ENCODE measurements around the gene VPS51.
A peak's percentile ranks its signal among the peaks of the same experiment; 100 is the strongest.

The VPS51 gene

DNA sequence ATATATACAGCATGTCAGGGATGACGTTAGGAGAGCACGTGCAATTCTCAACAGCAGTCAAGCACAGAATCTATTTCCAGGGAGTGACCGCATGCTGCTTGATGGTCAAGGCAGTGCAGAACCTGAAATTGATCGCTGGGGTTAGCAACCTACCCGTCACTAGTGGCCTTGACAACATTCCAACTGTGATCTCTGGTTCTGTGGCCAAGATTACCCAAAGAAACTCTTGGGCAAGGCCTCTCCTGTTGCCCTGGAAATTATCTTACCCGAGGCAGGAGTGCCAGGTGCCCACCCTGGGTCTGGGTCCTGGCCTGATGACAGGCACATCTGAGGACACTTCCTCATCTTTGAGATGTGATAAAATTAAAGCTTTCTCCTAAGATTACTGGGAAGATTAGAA lies 17.8 kb downstream of the VPS51 start:
- no peaks in the 10 kb centered on the region for H4K20me1 ChIP-seq (ENCODE audit: insufficient read depth, low read length)
- H3K4me2 ChIP-seq (ENCODE audit: low read length): peak overlapping the region; percentile 90
- peak overlapping the region; percentile 43 for H3K9ac ChIP-seq (ENCODE audit: low read length)
- no peaks in the 10 kb centered on the region for H3K79me2 ChIP-seq (ENCODE audit: insufficient read depth, low read length)
- H3K4me3 ChIP-seq (ENCODE audit: low read depth, low read length, poor library complexity, severe bottlenecking): peak overlapping the region; percentile 75
- peaks cover 51% of the 10 kb centered on the region for H3K36me3 ChIP-seq (ENCODE audit: insufficient read depth, low read length)
- 0 out of 2 replicates have a peak, but pooled peaks cover 5% of the 10 kb centered on the region for H3F3A ChIP-seq (ENCODE audit: insufficient read depth, low read length)
- no peak overlapping the region for H2AFZ ChIP-seq (ENCODE audit: low read length)
- TF ChIP-seq, protein P1, sequence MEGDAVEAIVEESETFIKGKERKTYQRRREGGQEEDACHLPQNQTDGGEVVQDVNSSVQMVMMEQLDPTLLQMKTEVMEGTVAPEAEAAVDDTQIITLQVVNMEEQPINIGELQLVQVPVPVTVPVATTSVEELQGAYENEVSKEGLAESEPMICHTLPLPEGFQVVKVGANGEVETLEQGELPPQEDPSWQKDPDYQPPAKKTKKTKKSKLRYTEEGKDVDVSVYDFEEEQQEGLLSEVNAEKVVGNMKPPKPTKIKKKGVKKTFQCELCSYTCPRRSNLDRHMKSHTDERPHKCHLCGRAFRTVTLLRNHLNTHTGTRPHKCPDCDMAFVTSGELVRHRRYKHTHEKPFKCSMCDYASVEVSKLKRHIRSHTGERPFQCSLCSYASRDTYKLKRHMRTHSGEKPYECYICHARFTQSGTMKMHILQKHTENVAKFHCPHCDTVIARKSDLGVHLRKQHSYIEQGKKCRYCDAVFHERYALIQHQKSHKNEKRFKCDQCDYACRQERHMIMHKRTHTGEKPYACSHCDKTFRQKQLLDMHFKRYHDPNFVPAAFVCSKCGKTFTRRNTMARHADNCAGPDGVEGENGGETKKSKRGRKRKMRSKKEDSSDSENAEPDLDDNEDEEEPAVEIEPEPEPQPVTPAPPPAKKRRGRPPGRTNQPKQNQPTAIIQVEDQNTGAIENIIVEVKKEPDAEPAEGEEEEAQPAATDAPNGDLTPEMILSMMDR (IDR thresholded peaks at IDR 0.05; ENCODE audit: low read length): no peak
- TF ChIP-seq EZH2 (IDR thresholded peaks at IDR 0.05; ENCODE audit: borderline replicate concordance, low read length): no peak
- no peaks in the 10 kb centered on the region for H3K27me3 ChIP-seq (ENCODE audit: insufficient read depth, low read length)
- peaks cover 50% of the 10 kb centered on the region for H3K4me1 ChIP-seq (ENCODE audit: insufficient read depth, low read length, severe bottlenecking)
- H3K9me3 ChIP-seq (ENCODE audit: low read length): no peaks in the 10 kb centered on the region
- no peaks in the 10 kb centered on the region for H3K9me2 ChIP-seq (ENCODE audit: low read depth, low read length)
- H3K27ac ChIP-seq (ENCODE audit: low read depth, low read length, poor library complexity, severe bottlenecking): peak overlapping the region; percentile 98

DNA sequence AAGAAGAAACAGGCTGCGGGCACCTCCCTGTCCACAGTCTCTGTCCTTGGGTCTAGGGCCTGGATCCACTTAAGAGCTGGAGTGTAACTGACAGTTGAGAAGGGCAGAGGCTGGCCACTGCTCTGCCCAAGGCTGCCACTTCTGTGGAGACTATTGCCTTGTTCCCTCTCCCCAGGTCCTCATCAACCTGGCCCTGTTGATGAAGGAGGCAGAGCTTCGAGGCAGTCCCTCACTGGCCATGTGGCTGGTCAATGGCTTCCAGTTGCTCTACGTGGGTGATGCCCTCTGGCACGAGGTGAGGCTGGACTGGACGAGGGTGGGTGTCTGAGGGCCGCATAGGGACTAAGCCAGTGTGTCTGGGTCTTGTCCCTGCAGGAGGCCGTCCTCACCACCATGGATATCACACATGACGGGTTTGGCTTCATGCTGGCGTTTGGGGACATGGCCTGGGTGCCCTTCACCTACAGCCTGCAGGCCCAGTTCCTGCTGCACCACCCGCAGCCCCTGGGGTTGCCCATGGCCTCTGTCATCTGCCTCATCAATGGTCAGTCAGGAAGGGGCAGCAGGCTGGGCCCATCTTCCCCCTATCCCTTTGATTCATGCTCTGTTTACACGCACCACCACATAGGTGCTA lies 18.6 kb downstream of the VPS51 start:
- TF ChIP-seq, protein P1 (IDR thresholded peaks at IDR 0.05; ENCODE audit: low read length): no peak
- TF ChIP-seq EZH2 (IDR thresholded peaks at IDR 0.05; ENCODE audit: borderline replicate concordance, low read length): no peak
- Histone ChIP-seq H3K4me2 (ENCODE audit: low read length) (no peak overlapping the region), H2AFZ (ENCODE audit: low read length) (no peak overlapping the region), H4K20me1 (ENCODE audit: insufficient read depth, low read length) (no peaks in the 10 kb centered on the region), H3K4me1 (ENCODE audit: insufficient read depth, low read length, severe bottlenecking) (peaks cover 57% of the 10 kb centered on the region), H3K9ac (ENCODE audit: low read length) (no peak overlapping the region), H3F3A (ENCODE audit: insufficient read depth, low read length) (0 out of 2 replicates have a peak, but pooled peaks cover 5% of the 10 kb centered on the region), H3K9me2 (ENCODE audit: low read depth, low read length) (no peaks in the 10 kb centered on the region), H3K4me3 (ENCODE audit: low read depth, low read length, poor library complexity, severe bottlenecking) (no peak overlapping the region), H3K9me3 (ENCODE audit: low read length) (no peaks in the 10 kb centered on the region), H3K27me3 (ENCODE audit: insufficient read depth, low read length) (no peaks in the 10 kb centered on the region), H3K79me2 (ENCODE audit: insufficient read depth, low read length) (no peaks in the 10 kb centered on the region), H3K27ac (ENCODE audit: low read depth, low read length, poor library complexity, severe bottlenecking) (peak overlapping the region; percentile 98), H3K36me3 (ENCODE audit: insufficient read depth, low read length) (peaks cover 50% of the 10 kb centered on the region)

DNA sequence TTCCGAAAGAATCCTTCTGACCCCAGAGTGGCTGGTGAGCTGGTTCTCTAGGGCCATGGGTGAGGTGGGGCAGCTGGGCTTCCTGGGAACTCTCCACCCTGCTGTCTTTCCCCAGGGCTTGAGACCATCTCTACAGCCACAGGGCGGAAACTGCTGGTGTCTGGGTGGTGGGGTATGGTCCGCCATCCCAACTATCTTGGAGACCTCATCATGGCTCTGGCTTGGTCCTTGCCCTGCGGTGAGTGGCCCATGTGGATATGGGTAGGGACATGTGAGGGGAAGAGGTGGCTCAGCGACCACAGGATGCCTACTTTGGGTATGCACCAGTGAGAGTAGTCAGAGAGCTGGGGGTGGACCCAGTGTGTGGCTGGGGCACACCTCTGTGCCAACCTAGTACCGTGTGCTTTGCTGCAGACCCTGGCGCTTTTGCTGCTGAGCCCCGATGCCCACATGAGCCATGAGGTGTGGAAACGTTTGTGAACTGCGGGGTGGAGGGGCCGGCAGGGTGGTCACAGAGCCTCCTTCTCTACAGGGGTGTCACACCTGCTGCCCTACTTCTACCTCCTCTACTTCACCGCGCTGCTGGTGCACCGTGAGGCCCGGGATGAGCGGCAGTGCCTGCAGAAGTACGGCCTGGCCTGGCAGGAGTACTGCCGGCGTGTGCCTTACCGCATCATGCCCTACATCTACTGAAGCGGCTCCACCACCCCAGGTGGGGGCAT lies 19.5 kb downstream of the VPS51 start:
- Histone ChIP-seq H2AFZ (ENCODE audit: low read length) (no peak overlapping the region), H3K36me3 (ENCODE audit: insufficient read depth, low read length) (peaks cover 57% of the 10 kb centered on the region), H3K4me2 (ENCODE audit: low read length) (peak overlapping the region; percentile 80; the same call in 1 of the 2 replicates), H3K4me3 (ENCODE audit: low read depth, low read length, poor library complexity, severe bottlenecking) (peak overlapping the region; percentile 70), H3K79me2 (ENCODE audit: insufficient read depth, low read length) (0 out of 2 replicates have a peak, but pooled peaks cover under 1% of the 10 kb centered on the region), H3K9me3 (ENCODE audit: low read length) (no peaks in the 10 kb centered on the region), H4K20me1 (ENCODE audit: insufficient read depth, low read length) (no peaks in the 10 kb centered on the region), H3K27ac (ENCODE audit: low read depth, low read length, poor library complexity, severe bottlenecking) (no peak overlapping the region), H3K9me2 (ENCODE audit: low read depth, low read length) (no peaks in the 10 kb centered on the region), H3K27me3 (ENCODE audit: insufficient read depth, low read length) (no peaks in the 10 kb centered on the region), H3K4me1 (ENCODE audit: insufficient read depth, low read length, severe bottlenecking) (peaks cover 63% of the 10 kb centered on the region), H3K9ac (ENCODE audit: low read length) (no peak overlapping the region; the same call in 1 of the 2 replicates), H3F3A (ENCODE audit: insufficient read depth, low read length) (0 out of 2 replicates have a peak, but pooled peaks cover 5% of the 10 kb centered on the region)
- TF ChIP-seq, protein P1 (IDR thresholded peaks at IDR 0.05; ENCODE audit: low read length): no peak
